HepG2 (cell line): Measurements from ENCODE around the gene ITM2B. TPM values are rescaled to one million over a fixed set of nuclear protein-coding genes. Genes with fewer than 3 reads are reported as not detected.

ENCODE experiments used
- ATAC-seq: fragments of 200-7000 bp; cut with Tn5 transposase; 3 replicates; pipeline ENCODE4 v1.9.1; 2020; ENCODE audit warnings: mild to moderate bottlenecking, moderate library complexity
- BruUV-seq: library from RNA; stranded (reverse); fragments of 400-500 nt; replicated peaks from 2 replicates; lab custom pipeline; 2021; lab: Mats Ljungman, UMichigan
- CTCF ChIA-PET: fragments of 300-600 bp; formaldehyde crosslinking; extraction: SDS; loops from one replicate; lab custom pipeline; 2021; ENCODE audit warnings: low total read pairs, inconsistent platforms, low intra/inter-chr PET ratio; lab: Yijun Ruan, JAX
- POLR2A ChIA-PET: fragments of 350-600 bp; sonication (Branson Sonifier 250); formaldehyde crosslinking; loops from one replicate; lab custom pipeline; 2020; ENCODE audit warnings: antibody characterized with exemption, inconsistent platforms; lab: Yijun Ruan, JAX
- DNase-seq: peaks from one replicate; pipeline ENCODE4 v3.0.0-alpha.2; 2015; ENCODE audit warnings: low spot score
- FAIRE-seq: peaks from 3 replicates; lab custom pipeline; 2011; peaks lifted over from hg19 to GRCh38; lab: Jason Lieb, UNC
- H2AFZ ChIP-seq: one replicate; pipeline ENCODE4 v1.6.1; 2011; ENCODE audit warnings: low read length, inconsistent platforms
- H3K27ac ChIP-seq: fragments of 300-600 bp; 3 replicates; pipeline ENCODE4 v1.8.0; 2011; ENCODE audit warnings: mixed run types, mild to moderate bottlenecking, mixed read lengths, low read length, inconsistent platforms; ENCODE audit not compliant: insufficient read depth; ENCODE audit errors: extremely low read length
- H3K27me3 ChIP-seq, 2 experiments: fragments of 200-600 bp in 1 of 2; 2 replicates in 1 of 2; 3 replicates in 1 of 2; pipeline versions ENCODE4 v1.6.0 to v1.8.0; 2011; ENCODE audit warnings: low read length in 2 of 2, mild to moderate bottlenecking in 2 of 2, moderate library complexity in 2 of 2, inconsistent platforms in 1 of 2; ENCODE audit not compliant: insufficient read depth in 2 of 2, control insufficient read depth in 1 of 2
- H3K36me3 ChIP-seq, 2 experiments: fragments of 200-600 bp in 1 of 2; replicated peaks in 1 of 2; 2 replicates in 1 of 2; 3 replicates in 1 of 2; pipeline versions ENCODE4 v1.5.1 to v1.8.0; 2011; ENCODE audit warnings: low read length in 2 of 2, inconsistent platforms in 1 of 2; ENCODE audit not compliant: insufficient read depth in 2 of 2, control insufficient read depth in 1 of 2
- H3K4me1 ChIP-seq: 2 replicates; pipeline ENCODE4 v1.5.1; 2012; ENCODE audit warnings: low read length, inconsistent platforms; ENCODE audit not compliant: insufficient read depth
- H3K4me2 ChIP-seq: 2 replicates; pipeline ENCODE4 v1.6.0; 2011; ENCODE audit warnings: low read depth, low read length, inconsistent platforms
- H3K4me3 ChIP-seq, 3 experiments: fragments of 200-600 bp in 1 of 3; sonication (generic), shearing (Covaris generic) in 1 of 3; replicated peaks in 1 of 3; 2 replicates each; pipeline ENCODE4 v1.5.1; 2011 to 2016; ENCODE audit warnings: low read length in 3 of 3, inconsistent platforms in 2 of 3, low read depth in 2 of 3, mild to moderate bottlenecking in 2 of 3, control low read depth in 1 of 3, mixed read lengths in 1 of 3; ENCODE audit not compliant: insufficient read depth in 1 of 3
- H3K79me2 ChIP-seq: one replicate; pipeline ENCODE4 v1.6.1; 2011; ENCODE audit warnings: low read length, inconsistent platforms; ENCODE audit not compliant: insufficient read depth
- H3K9ac ChIP-seq: 2 replicates; pipeline ENCODE4 v1.6.0; 2011; ENCODE audit warnings: mild to moderate bottlenecking, low read depth, low read length, inconsistent platforms; ENCODE audit not compliant: insufficient read depth
- H3K9me3 ChIP-seq: 2 replicates; pipeline ENCODE4 v1.5.1; 2012; ENCODE audit warnings: mild to moderate bottlenecking, low read length
- H4K20me1 ChIP-seq: 2 replicates; pipeline ENCODE4 v1.6.0; 2011; ENCODE audit warnings: inconsistent platforms, mild to moderate bottlenecking, low read length, moderate library complexity; ENCODE audit not compliant: insufficient read depth
- AFF4 ChIP-seq: sonication (generic); formaldehyde crosslinking; IDR thresholded peaks from 2 replicates; pipeline ENCODE4 v1.4.0; 2020; ENCODE audit warnings: missing genetic modification reagents
- EP300 ChIP-seq, 3 experiments: sonication (generic) in 1 of 3; formaldehyde crosslinking in 1 of 3; IDR thresholded peaks; 2 replicates each; pipeline versions ENCODE4 v1.5.1 to v1.6.1; 2011 to 2020; ENCODE audit warnings: low read depth in 2 of 3, low read length in 2 of 3, borderline replicate concordance in 1 of 3, improper control_type of control experiment in 1 of 3, mild to moderate bottlenecking in 1 of 3, missing genetic modification reagents in 1 of 3, moderate library complexity in 1 of 3
- SPEN ChIP-seq: sonication (generic); formaldehyde crosslinking; IDR thresholded peaks from 2 replicates; pipeline ENCODE4 v1.5.1; 2020; ENCODE audit warnings: low read depth, mild to moderate bottlenecking, missing genetic modification reagents
- ZIK1 ChIP-seq: sonication (generic); formaldehyde crosslinking; IDR thresholded peaks from 2 replicates; pipeline ENCODE4 v1.5.0; 2020; ENCODE audit warnings: mild to moderate bottlenecking, low read depth, missing genetic modification reagents, borderline replicate concordance
- WGBS: methylation state at CpG from one replicate; pipeline ENCODE4 v1.1.6; 2017; ENCODE audit warnings: low lambda C conversion rate; 5-methylcytosine and 5-hydroxymethylcytosine counted together
- in situ Hi-C: cut with HindIII; loops from 2 replicates; pipeline ENCODE4 v1.10.0; 2017; ENCODE audit warnings: low pct_unique_long_range_greater_than_20kb; ENCODE audit not compliant: extremely low pct_ligation_motif_present
- intact Hi-C: fragments of 100-400 bp; cut with micrococcal nuclease; formaldehyde crosslinking; loops from one replicate; pipeline ENCODE4 v1.10.0; 2022; ENCODE audit not compliant: unreplicated experiment
- polyA plus RNA-seq, 8 experiments: library from polyadenylated mRNA; depleted of rRNA in 3 of 8; stranded (reverse) in 7 of 8; unstranded in 1 of 8; fragments of >200 nt; fragmentation: Illumina TruSeq in 4 of 8; extraction: Trizol in 4 of 8; gene quantifications; 2 replicates each; pipeline versions ENCODE4 v1.2.1 to v1.2.3, GENCODE V29; 2011 to 2016; ENCODE audit warnings: low read depth in 4 of 8, missing spikeins in 1 of 8, mixed read lengths in 1 of 8; ENCODE audit not compliant: insufficient read depth in 1 of 8
- total RNA-seq, 5 experiments: library from RNA; depleted of rRNA; stranded (reverse); fragments of >200 nt; fragmentation: Illumina TruSeq; extraction: Trizol; gene quantifications; 2 replicates each; pipeline ENCODE4 v1.2.3, GENCODE V29; 2016; ENCODE audit warnings: low read depth in 1 of 5
- TF ChIP-seq, protein P1 (sequence below): sonication (generic); formaldehyde crosslinking; IDR thresholded peaks from 2 replicates; pipeline ENCODE4 v1.5.0; 2020; ENCODE audit warnings: missing genetic modification reagents
- TF ChIP-seq, protein P2 (sequence below), 2 experiments: sonication (generic) in 1 of 2; formaldehyde crosslinking in 1 of 2; IDR thresholded peaks; 2 replicates each; pipeline versions ENCODE4 v1.4.0 to v1.6.1; 2018 to 2020; ENCODE audit warnings: missing genetic modification reagents in 2 of 2, borderline replicate concordance in 1 of 2, low read depth in 1 of 2, mild to moderate bottlenecking in 1 of 2, missing biosample characterization in 1 of 2

Gene ITM2B
- total and polyA plus RNA-seq, 2 of the 13 experiments (the other 11 are each of a cell fraction or from before 2014, with no cell fraction given): 158 to 373 TPM

DNA sequence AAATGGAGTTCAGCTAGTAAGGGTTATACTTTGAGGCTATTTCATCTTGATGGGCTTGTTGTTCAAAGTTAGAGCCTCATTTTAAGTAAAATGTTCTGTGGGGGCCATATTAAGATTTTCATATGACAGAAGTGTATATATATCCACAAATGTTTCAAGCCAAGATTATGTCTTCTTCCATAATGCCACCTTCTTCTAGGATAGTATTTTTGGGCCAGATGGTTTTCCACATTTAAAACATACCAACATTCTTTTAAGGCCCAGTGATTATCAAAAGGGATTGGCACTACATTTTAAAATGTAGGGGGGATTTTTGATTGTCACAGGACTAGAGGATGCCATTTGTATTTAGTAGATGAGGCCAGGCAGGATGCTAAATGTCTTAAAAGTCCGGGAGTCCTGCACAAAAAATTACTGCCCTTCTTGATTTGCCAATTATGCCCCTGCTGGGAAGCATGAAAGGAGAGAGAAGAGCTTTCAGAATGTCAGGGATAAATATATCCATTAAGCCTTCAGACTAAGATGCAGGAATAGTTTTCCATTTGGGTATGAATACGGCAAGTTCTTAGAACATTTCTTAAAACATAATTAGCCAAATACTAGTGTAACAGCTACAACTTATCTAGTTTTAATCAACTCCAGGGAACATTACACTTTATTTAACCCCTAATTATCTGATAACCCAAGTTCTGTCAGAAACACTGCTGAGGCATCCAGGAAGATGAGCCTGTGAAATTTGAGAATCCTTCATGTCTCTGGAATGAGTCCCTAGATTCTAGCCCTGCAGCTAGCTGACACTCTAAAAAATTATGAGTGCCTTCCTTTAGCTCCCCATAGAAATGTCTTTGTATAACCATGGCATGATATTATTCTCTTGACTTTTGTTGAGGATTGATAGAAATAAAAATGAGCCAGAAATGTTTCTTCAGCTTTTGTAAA is 34.0 kb downstream of the ITM2B start:
- Histone ChIP-seq H3K79me2 (no peaks in the 10 kb centered on the region), H3K4me3 (no peak overlapping the region), H2AFZ (no peak overlapping the region), H4K20me1 (no peaks in the 10 kb centered on the region), H3K36me3 (peaks cover 3 to 16% of the 10 kb centered on the region in 2 experiments; a peak in 3 of 5 replicates), H3K4me2 (no peak overlapping the region), H3K9me3 (no peaks in the 10 kb centered on the region), H3K27me3 (no peaks in the 10 kb centered on the region), H3K9ac (no peak overlapping the region), H3K4me1 (no peaks in the 10 kb centered on the region), H3K27ac (no peak overlapping the region)
- 90% methylated on average over 2 of the region's 2 CpGs for WGBS
- no peak for ATAC-seq
- TF ChIP-seq EP300 (IDR thresholded peaks at IDR 0.05; ENCODE audit: low read depth in 2 of 2, low read length in 2 of 2) (no peak), EP300 (CRISPR knock-in tag; IDR thresholded peaks at IDR 0.05; ENCODE audit: borderline replicate concordance) (no peak), ZIK1 (CRISPR knock-in tag) (no peak), SPEN (no peak), AFF4 (CRISPR knock-in tag) (no peak)
- TF ChIP-seq, protein P1, sequence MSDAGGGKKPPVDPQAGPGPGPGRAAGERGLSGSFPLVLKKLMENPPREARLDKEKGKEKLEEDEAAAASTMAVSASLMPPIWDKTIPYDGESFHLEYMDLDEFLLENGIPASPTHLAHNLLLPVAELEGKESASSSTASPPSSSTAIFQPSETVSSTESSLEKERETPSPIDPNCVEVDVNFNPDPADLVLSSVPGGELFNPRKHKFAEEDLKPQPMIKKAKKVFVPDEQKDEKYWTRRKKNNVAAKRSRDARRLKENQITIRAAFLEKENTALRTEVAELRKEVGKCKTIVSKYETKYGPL (CRISPR knock-in tag): no peak
- TF ChIP-seq, protein P2, sequence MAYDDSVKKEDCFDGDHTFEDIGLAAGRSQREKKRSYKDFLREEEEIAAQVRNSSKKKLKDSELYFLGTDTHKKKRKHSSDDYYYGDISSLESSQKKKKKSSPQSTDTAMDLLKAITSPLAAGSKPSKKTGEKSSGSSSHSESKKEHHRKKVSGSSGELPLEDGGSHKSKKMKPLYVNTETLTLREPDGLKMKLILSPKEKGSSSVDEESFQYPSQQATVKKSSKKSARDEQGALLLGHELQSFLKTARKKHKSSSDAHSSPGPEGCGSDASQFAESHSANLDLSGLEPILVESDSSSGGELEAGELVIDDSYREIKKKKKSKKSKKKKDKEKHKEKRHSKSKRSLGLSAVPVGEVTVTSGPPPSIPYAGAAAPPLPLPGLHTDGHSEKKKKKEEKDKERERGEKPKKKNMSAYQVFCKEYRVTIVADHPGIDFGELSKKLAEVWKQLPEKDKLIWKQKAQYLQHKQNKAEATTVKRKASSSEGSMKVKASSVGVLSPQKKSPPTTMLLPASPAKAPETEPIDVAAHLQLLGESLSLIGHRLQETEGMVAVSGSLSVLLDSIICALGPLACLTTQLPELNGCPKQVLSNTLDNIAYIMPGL (CRISPR knock-in tag; IDR thresholded peaks at IDR 0.05; ENCODE audit: borderline replicate concordance in 1 of 2, low read depth in 1 of 2): no peak
- BruUV-seq: no TSS peak
- in situ Hi-C loops (no loop called here), intact Hi-C loops (no loop called here)
- no peak for DNase-seq
- FAIRE-seq: no peak
- ChIA-PET POLR2A (no interaction called here), CTCF (no interaction called here)
